ENCODE results near the gene ZNF366.

The ZNF366 gene

DNA sequence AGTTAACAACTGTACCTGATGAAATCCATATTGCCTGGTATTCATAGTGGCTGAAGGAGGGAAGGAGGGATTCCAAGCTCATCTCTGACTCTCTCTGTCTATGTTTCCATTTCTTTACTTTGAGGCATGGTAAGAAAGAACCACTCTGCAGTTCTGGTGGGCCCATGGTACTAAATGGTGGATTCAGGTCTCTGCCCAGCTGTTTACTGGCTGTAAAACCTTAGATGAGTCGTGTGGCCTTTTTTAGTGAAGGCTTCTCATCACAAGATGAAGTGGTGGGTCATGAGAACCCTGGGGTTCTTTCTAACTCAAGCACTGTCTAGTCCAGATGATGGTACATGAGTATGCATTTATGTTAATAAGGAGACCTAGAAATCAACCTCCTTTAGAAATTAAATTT lies 49.7 kb downstream of the ZNF366 start:
- POLR2A ChIA-PET, result no interaction called here
- TF ChIP-seq, protein P1, sequence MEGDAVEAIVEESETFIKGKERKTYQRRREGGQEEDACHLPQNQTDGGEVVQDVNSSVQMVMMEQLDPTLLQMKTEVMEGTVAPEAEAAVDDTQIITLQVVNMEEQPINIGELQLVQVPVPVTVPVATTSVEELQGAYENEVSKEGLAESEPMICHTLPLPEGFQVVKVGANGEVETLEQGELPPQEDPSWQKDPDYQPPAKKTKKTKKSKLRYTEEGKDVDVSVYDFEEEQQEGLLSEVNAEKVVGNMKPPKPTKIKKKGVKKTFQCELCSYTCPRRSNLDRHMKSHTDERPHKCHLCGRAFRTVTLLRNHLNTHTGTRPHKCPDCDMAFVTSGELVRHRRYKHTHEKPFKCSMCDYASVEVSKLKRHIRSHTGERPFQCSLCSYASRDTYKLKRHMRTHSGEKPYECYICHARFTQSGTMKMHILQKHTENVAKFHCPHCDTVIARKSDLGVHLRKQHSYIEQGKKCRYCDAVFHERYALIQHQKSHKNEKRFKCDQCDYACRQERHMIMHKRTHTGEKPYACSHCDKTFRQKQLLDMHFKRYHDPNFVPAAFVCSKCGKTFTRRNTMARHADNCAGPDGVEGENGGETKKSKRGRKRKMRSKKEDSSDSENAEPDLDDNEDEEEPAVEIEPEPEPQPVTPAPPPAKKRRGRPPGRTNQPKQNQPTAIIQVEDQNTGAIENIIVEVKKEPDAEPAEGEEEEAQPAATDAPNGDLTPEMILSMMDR (IDR thresholded peaks at IDR 0.05; ENCODE audit: control extremely low read depth, extremely low read depth, low read depth, missing control alignments), result no peak
- CTCF ChIA-PET, result interaction anchor here (0.7 to 1.6 kb wide), 4 partner anchors 8 to 44 kb away, joined by 3 to 10 read pairs (median 4); no protein-coding TSS in a partner anchor

DNA sequence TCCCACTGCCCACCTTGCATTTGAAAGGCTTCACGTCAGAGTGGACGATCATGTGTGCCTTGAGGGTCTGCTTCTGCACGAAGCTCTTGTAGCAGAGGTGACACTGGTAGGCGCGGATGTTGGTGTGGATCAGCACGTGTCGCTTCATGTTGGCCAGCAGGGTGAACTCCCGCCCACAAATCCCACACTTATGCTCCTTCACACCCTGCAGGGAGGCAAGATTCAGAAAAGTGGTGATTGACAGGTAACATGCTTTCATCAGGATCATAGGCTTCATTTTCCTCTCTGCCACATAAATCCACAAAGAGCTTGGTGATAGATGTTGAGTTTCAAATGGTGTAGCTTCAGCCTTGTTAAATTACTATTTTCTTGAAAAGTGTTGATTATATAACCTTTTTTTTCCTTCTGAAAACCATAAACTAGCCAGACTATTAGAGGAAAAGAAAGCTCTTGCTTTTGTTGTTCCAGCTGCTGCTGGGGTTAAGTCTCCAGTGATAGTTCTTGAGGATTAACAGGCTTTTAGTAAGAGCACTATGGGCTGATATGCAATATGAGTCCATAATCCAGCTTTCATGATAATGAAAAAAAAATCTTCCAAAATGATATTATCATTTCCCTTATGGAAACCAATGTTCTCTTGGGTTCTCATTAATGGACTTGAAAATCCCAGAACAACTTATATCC lies 50.7 kb downstream of the ZNF366 start:
- no peak for DNase-seq (ENCODE audit: extremely low spot score)

More for the DNA sequence above, 49.7 kb downstream of the ZNF366 start:
- DNase-seq (ENCODE audit: extremely low spot score), result no peak

GRCh38 chr5:72455476-72455875 lies 51.7 kb downstream of the ZNF366 start:
- DNase-seq (ENCODE audit: extremely low spot score), result no peak
- TF ChIP-seq, protein P1 (IDR thresholded peaks at IDR 0.05; ENCODE audit: control extremely low read depth, extremely low read depth, low read depth, missing control alignments), result no peak
- ChIA-PET CTCF (interaction anchor here (0.8 to 1.2 kb wide), 5 partner anchors 10 to 68 kb away, joined by 3 read pairs; no protein-coding TSS in a partner anchor), POLR2A (interaction anchor here (0.5 kb wide), 1 partner anchor 17 kb away, joined by 3 read pairs; no protein-coding TSS in a partner anchor)

More for the DNA sequence above, 50.7 kb downstream of the ZNF366 start:
- TF ChIP-seq, protein P1 (IDR thresholded peaks at IDR 0.05; ENCODE audit: control extremely low read depth, extremely low read depth, low read depth, missing control alignments), result no peak
- ChIA-PET CTCF (interaction anchor here (0.7 to 1.6 kb wide), 7 partner anchors 8 to 99 kb away, joined by 3 to 10 read pairs (median 4); no protein-coding TSS in a partner anchor), POLR2A (no interaction called here)

- no peak for DNase-seq (ENCODE audit: extremely low spot score)
- ChIA-PET CTCF (interaction anchor here (0.8 to 1.5 kb wide), 6 partner anchors 10 to 69 kb away, joined by 3 to 4 read pairs (median 3); no protein-coding TSS in a partner anchor), POLR2A (interaction anchor here (0.5 kb wide), 1 partner anchor 17 kb away, joined by 3 read pairs; no protein-coding TSS in a partner anchor)
- TF ChIP-seq, protein P1 (IDR thresholded peaks at IDR 0.05; ENCODE audit: control extremely low read depth, extremely low read depth, low read depth, missing control alignments), result no peak
Observed at GRCh38 chr5:72454996-72455395, 52.2 kb downstream of the ZNF366 start.

DNA sequence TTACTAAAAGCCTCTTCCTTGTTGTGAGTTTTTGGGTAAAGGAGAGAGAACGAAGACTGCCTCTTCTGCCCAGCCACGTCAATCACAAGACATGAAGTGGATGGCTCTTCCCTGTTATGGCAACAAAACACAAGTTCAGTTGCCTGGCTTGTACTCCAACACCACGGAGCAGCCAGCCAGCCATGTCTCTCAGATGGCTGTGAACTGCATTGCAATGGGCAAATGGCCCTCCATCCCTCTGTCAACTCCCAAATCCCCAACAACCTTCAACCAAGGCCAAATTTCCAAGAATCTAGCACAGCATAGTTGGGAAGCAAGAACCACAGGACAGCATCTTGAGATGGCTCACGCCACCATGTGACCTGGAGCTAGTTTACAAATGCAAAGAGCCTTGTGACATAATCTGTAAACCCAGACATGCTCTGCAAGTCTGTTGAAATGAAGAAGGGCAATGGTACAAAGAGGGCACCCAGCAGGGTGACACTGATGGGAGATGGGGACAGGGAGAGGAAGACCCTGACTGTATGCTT lies 53.9 kb downstream of the ZNF366 start:
- TF ChIP-seq, protein P1 (IDR thresholded peaks at IDR 0.05; ENCODE audit: control extremely low read depth, extremely low read depth, low read depth, missing control alignments), result no peak
- no peak for DNase-seq (ENCODE audit: extremely low spot score)
- ChIA-PET POLR2A (no interaction called here), CTCF (interaction anchor here (1.0 to 2.0 kb wide), 4 partner anchors 14 to 87 kb away, joined by 4 to 5 read pairs (median 4); no protein-coding TSS in a partner anchor)

DNA sequence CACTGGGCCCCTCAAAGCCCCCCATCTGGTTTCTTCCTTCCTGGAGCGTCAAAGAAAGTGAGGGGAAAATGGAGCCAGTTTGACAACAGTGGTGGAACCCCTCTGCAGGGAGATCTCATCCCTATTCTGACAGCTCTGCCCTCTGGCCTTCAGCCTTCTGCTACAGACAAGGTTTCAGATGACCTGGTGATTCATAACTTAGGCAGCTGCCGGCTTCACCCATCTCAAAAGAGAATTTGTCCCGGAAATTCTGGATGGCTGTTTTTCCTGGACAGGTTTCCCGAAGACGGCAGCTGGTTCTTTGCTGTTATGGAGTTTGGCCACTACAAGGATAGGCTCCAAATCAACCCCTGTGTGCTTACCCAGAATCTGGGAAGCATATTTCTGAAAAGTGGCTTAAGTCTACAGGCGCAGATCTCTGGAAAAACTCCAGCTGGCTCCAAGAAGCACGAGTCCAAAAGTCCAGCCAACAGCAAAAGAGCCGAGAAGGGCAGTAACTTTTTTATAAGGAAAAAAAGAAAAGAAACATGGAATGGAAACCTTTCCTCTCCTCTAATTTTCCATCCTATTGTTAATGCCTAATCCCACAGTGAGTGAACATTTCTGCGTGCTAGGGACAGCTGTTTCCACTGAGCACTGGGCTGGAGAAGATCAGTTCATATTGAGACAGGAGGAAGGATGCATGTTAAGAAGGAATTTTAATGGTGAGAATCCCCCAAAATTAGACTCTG lies 54.5 kb downstream of the ZNF366 start:
- TF ChIP-seq, protein P1 (IDR thresholded peaks at IDR 0.05; ENCODE audit: control extremely low read depth, extremely low read depth, low read depth, missing control alignments), result no peak
- ChIA-PET CTCF (interaction anchor here (1.0 to 2.9 kb wide), 7 partner anchors 9 to 86 kb away, joined by 3 to 12 read pairs (median 5); no protein-coding TSS in a partner anchor), POLR2A (interaction anchor here (0.7 kb wide), 1 partner anchor 13 kb away, joined by 3 read pairs; no protein-coding TSS in a partner anchor)
- no peak for DNase-seq (ENCODE audit: extremely low spot score)

All from GM10248 (cell line).